ENCODE results near the gene NAV1.
"Not testable (repeated sequence)": the region's sequence is repeated elsewhere in the genome, so short reads cannot be mapped to it uniquely, and the experiment has no call there.

The NAV1 gene

DNA sequence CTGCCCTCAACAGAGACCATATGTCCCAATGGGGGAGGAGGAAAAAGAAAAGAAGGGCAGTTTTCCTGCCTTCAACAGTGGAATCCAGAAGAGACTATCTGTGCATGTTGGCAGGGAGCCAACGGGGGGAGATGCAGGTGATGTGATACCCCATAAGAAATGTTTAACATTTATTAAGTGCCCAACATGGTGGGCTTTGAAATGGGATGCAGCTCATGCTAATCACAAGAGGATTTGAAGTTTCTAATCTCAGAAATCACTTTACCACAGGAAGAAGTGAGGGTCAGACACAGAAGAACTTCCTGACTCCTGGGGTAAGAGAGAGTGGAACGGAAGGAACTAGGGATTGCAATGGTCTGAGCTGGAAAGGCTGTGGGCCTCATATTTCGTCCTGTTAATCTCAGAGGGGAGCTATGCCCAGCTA is 48.2 kb upstream of the NAV1 start:
- no peak for TF ChIP-seq PPARA (CRISPR knock-in tag; IDR thresholded peaks at IDR 0.05; ENCODE audit: borderline replicate concordance)
- TF ChIP-seq ZNF70 (CRISPR knock-in tag; IDR thresholded peaks at IDR 0.05) = no peak
- no peak for TF ChIP-seq CSDC2 (CRISPR knock-in tag; IDR thresholded peaks at IDR 0.05)
- TF ChIP-seq BACH2 (CRISPR knock-in tag; IDR thresholded peaks at IDR 0.05; ENCODE audit: borderline replicate concordance) = no peak
- no peak for TF ChIP-seq GLIS3 (CRISPR knock-in tag; IDR thresholded peaks at IDR 0.05)
- TF ChIP-seq ZNF8 (CRISPR knock-in tag; IDR thresholded peaks at IDR 0.05) = no peak
- TF ChIP-seq PATZ1 (CRISPR knock-in tag; IDR thresholded peaks at IDR 0.05; ENCODE audit: borderline replicate concordance) = no peak
- no peak for TF ChIP-seq POU6F1 (CRISPR knock-in tag; IDR thresholded peaks at IDR 0.05; ENCODE audit: borderline replicate concordance, low read depth)
- no peak for TF ChIP-seq SNAI2 (CRISPR knock-in tag; IDR thresholded peaks at IDR 0.05)
- TF ChIP-seq ESRRG (CRISPR knock-in tag; IDR thresholded peaks at IDR 0.05) = no peak
- no peak for TF ChIP-seq TOX (CRISPR knock-in tag; IDR thresholded peaks at IDR 0.05; ENCODE audit: borderline replicate concordance)
- no peak for TF ChIP-seq ARNTL (CRISPR knock-in tag; IDR thresholded peaks at IDR 0.05; ENCODE audit: borderline replicate concordance, low read depth)
- no peak for TF ChIP-seq TCF4 (CRISPR knock-in tag; IDR thresholded peaks at IDR 0.05; ENCODE audit: borderline replicate concordance)
- no peak for TF ChIP-seq RARB (CRISPR knock-in tag; IDR thresholded peaks at IDR 0.05)
- TF ChIP-seq ZC3H10 (CRISPR knock-in tag; IDR thresholded peaks at IDR 0.05) = no peak
- TF ChIP-seq CSRNP3 (CRISPR knock-in tag; IDR thresholded peaks at IDR 0.05) = no peak
- no peak for TF ChIP-seq ZNF565 (CRISPR knock-in tag; conservative IDR thresholded peaks at IDR 0.05; ENCODE audit: low read depth)
- ATAC-seq = 0 out of 3 replicates have a peak, but pooled peaks have one; percentile 3

GRCh38 chr1:201491896-201492511 is 46.9 kb upstream of the NAV1 start:
- no peak for ATAC-seq

GRCh38 chr1:201493026-201493656 is 45.8 kb upstream of the NAV1 start:
- not testable (repeated sequence) for ATAC-seq

More at GRCh38 chr1:201491896-201492511, 46.9 kb upstream of the NAV1 start:
- TF ChIP-seq, protein P1, sequence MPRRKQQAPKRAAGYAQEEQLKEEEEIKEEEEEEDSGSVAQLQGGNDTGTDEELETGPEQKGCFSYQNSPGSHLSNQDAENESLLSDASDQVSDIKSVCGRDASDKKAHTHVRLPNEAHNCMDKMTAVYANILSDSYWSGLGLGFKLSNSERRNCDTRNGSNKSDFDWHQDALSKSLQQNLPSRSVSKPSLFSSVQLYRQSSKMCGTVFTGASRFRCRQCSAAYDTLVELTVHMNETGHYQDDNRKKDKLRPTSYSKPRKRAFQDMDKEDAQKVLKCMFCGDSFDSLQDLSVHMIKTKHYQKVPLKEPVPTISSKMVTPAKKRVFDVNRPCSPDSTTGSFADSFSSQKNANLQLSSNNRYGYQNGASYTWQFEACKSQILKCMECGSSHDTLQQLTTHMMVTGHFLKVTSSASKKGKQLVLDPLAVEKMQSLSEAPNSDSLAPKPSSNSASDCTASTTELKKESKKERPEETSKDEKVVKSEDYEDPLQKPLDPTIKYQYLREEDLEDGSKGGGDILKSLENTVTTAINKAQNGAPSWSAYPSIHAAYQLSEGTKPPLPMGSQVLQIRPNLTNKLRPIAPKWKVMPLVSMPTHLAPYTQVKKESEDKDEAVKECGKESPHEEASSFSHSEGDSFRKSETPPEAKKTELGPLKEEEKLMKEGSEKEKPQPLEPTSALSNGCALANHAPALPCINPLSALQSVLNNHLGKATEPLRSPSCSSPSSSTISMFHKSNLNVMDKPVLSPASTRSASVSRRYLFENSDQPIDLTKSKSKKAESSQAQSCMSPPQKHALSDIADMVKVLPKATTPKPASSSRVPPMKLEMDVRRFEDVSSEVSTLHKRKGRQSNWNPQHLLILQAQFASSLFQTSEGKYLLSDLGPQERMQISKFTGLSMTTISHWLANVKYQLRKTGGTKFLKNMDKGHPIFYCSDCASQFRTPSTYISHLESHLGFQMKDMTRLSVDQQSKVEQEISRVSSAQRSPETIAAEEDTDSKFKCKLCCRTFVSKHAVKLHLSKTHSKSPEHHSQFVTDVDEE (CRISPR knock-in tag; IDR thresholded peaks at IDR 0.05) = no peak
- TF ChIP-seq CSDC2 (CRISPR knock-in tag; IDR thresholded peaks at IDR 0.05) (no peak), ESRRG (CRISPR knock-in tag; IDR thresholded peaks at IDR 0.05) (no peak)

DNA sequence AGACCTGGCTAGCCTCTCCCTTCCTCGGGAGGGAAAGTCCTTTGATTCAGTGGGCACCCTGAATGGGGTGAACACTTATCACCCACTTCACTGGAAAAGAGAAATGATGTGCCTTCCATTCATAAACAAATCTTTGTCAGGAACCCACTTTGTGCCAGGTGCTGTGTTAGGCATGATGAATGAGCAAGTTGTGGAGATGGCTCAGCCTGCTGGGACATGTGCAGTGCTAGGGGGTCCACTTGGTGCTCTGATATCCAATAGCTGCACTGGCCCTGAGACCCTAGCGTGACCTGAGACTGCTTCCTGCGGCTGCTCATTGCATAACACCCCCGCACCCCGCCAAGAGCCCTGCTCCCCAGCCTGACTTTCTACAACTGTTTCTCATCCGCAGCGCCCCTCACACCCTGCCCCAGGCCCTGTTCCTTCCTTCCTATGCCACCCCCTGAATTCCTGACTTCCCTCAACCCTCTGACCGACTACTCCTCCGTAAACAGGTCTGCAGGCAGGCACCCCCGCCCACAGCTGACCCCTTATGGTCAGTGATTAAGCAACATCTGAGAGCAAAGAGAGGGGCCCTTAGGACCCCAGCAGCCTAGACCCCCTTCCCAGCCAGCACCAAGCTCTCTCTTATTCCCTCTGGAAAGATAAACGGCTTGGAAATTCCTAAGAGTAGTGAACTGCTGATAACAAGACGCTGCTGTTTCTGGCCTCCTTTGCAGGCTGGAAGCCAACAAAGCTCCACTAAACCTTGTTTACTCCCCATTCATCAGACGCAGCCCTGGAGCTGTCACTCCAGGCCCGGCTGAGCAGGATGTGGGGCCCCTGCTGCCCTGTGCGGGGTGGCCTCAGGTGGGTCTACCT is 44.9 kb upstream of the NAV1 start:
- no peak for ATAC-seq
- TF ChIP-seq ZNF8 (CRISPR knock-in tag; IDR thresholded peaks at IDR 0.05) (no peak), GLIS3 (CRISPR knock-in tag; IDR thresholded peaks at IDR 0.05) (no peak), CSDC2 (CRISPR knock-in tag; IDR thresholded peaks at IDR 0.05) (no peak), ARNTL (CRISPR knock-in tag; IDR thresholded peaks at IDR 0.05; ENCODE audit: borderline replicate concordance, low read depth) (no peak), CSRNP3 (CRISPR knock-in tag; IDR thresholded peaks at IDR 0.05) (no peak), TOX (CRISPR knock-in tag; IDR thresholded peaks at IDR 0.05; ENCODE audit: borderline replicate concordance) (no peak), PATZ1 (CRISPR knock-in tag; IDR thresholded peaks at IDR 0.05; ENCODE audit: borderline replicate concordance) (no peak), CREB5 (CRISPR knock-in tag; IDR thresholded peaks at IDR 0.05; ENCODE audit: low read depth) (no peak)
